ENCODE data around the gene ARPC1B.

GRCh38 chr7:99365318-99366141 lies 9.0 kb upstream of the ARPC1B start:
- TF ChIP-seq, protein P1, sequence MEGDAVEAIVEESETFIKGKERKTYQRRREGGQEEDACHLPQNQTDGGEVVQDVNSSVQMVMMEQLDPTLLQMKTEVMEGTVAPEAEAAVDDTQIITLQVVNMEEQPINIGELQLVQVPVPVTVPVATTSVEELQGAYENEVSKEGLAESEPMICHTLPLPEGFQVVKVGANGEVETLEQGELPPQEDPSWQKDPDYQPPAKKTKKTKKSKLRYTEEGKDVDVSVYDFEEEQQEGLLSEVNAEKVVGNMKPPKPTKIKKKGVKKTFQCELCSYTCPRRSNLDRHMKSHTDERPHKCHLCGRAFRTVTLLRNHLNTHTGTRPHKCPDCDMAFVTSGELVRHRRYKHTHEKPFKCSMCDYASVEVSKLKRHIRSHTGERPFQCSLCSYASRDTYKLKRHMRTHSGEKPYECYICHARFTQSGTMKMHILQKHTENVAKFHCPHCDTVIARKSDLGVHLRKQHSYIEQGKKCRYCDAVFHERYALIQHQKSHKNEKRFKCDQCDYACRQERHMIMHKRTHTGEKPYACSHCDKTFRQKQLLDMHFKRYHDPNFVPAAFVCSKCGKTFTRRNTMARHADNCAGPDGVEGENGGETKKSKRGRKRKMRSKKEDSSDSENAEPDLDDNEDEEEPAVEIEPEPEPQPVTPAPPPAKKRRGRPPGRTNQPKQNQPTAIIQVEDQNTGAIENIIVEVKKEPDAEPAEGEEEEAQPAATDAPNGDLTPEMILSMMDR (IDR thresholded peaks at IDR 0.05; ENCODE audit: control extremely low read depth in 1 of 3, insufficient read depth in 1 of 3, low read depth in 1 of 3, low read length in 3 of 3) = peak; percentile 63 to 72 (median 71)
- peak; percentile 53 to 59 for TF ChIP-seq RAD21 (IDR thresholded peaks at IDR 0.05 in 1 of 2, conservative IDR thresholded peaks at IDR 0.05 in 1 of 2; ENCODE audit: low read depth in 2 of 2, low read length in 2 of 2)
- TF ChIP-seq EZH2 (IDR thresholded peaks at IDR 0.05; ENCODE audit: low read depth, low read length, severe bottlenecking) = no peak
- no peak for TF ChIP-seq NANOG (IDR thresholded peaks at IDR 0.05; ENCODE audit: insufficient read depth, low read depth, low read length, poor library complexity, severe bottlenecking)
- no peak for TF ChIP-seq POLR2AphosphoS5 (IDR thresholded peaks at IDR 0.05; ENCODE audit: low read depth, low read length)
- no peak for TF ChIP-seq RFX5 (IDR thresholded peaks at IDR 0.05; ENCODE audit: borderline replicate concordance, low read depth, low read length)
- no peak for TF ChIP-seq POLR2A (IDR thresholded peaks at IDR 0.05; ENCODE audit: control extremely low read depth in 1 of 2, low read depth in 2 of 2, low read length in 2 of 2)

Measured in H1 (cell line).